Muscle of leg (tissue), 11 donors: ENCODE results near the gene NABP2. TPM values are rescaled to one million over a fixed set of nuclear protein-coding genes. Genes with fewer than 3 reads are reported as not detected.

Source experiments
- DNase-seq: peaks from one replicate; pipeline ENCODE4 v3.0.0; 2013
- H3K27ac ChIP-seq: one replicate; pipeline ENCODE4 v1.5.1; 2013; ENCODE audit warnings: mild to moderate bottlenecking, low read length, control low read depth
- H3K27me3 ChIP-seq: one replicate; pipeline ENCODE4 v1.6.1; 2013; ENCODE audit warnings: low read length; ENCODE audit not compliant: control insufficient read depth, insufficient read depth
- H3K36me3 ChIP-seq: one replicate; pipeline ENCODE4 v1.6.1; 2013; ENCODE audit warnings: low read length; ENCODE audit not compliant: control insufficient read depth, insufficient read depth
- H3K4me1 ChIP-seq: one replicate; pipeline ENCODE4 v1.6.1; 2013; ENCODE audit warnings: low read length; ENCODE audit not compliant: control insufficient read depth, insufficient read depth
- H3K4me3 ChIP-seq: one replicate; pipeline ENCODE4 v1.5.1; 2013; ENCODE audit warnings: low read length, control low read depth
- H3K9me3 ChIP-seq: replicated peaks from 2 replicates; pipeline ENCODE4 v1.6.1; 2013; ENCODE audit warnings: low read depth, low read length; ENCODE audit not compliant: control insufficient read depth
- WGBS: methylation state at CpG from one replicate; pipeline ENCODE4 v1.1.5; 2013; ENCODE audit warnings: missing lambda C conversion rate; ENCODE audit not compliant: insufficient coverage; 5-methylcytosine and 5-hydroxymethylcytosine counted together
- polyA plus RNA-seq, 8 donors: library from polyadenylated mRNA; unstranded; fragments of 120-200 nt; gene quantifications; one replicate each; pipeline versions ENCODE4 v1.2.1 to v1.2.3, GENCODE V29; 2013; ENCODE audit warnings: inconsistent platforms in 1 of 8, low replicate concordance in 1 of 8; ENCODE audit not compliant: insufficient read length in 8 of 8, insufficient read depth in 1 of 8
- total RNA-seq: library from RNA; stranded (reverse); fragments of 120-200 nt; gene quantifications from one replicate; pipeline ENCODE4 v1.2.4, GENCODE V29; 2013

Gene NABP2
- total and polyA plus RNA-seq, 9 donors = 16.1 to 24.1 (median 20.4) TPM

- no peak overlapping the region for H3K27ac ChIP-seq
- 75% methylated on average over 3 of the region's 9 CpGs for WGBS
- DNase-seq = no peak
- no peaks in the 10 kb centered on the region for H3K9me3 ChIP-seq
- H3K4me1 ChIP-seq = no peaks in the 10 kb centered on the region
- no peak overlapping the region for H3K4me3 ChIP-seq
- H3K27me3 ChIP-seq = no peaks in the 10 kb centered on the region
- peaks cover 81% of the 10 kb centered on the region for H3K36me3 ChIP-seq
These were observed 17.5 kb downstream of the NABP2 start for GRCh38 chr12:56241424-56242303.

GRCh38 chr12:56242986-56243385, 18.8 kb downstream of the NABP2 start:
- no peak for DNase-seq
- H3K27me3 ChIP-seq = no peaks in the 10 kb centered on the region
- 85% methylated on average over 8 of the region's 13 CpGs for WGBS
- no peaks in the 10 kb centered on the region for H3K4me1 ChIP-seq
- no peaks in the 10 kb centered on the region for H3K9me3 ChIP-seq
- no peak overlapping the region for H3K27ac ChIP-seq
- peaks cover 86% of the 10 kb centered on the region for H3K36me3 ChIP-seq
- no peak overlapping the region for H3K4me3 ChIP-seq

- Histone ChIP-seq H3K4me1 (no peaks in the 10 kb centered on the region), H3K9me3 (no peaks in the 10 kb centered on the region), H3K4me3 (no peak overlapping the region), H3K27me3 (no peaks in the 10 kb centered on the region), H3K27ac (no peak overlapping the region), H3K36me3 (peaks cover 92% of the 10 kb centered on the region)
- no peak for DNase-seq
- no CpG with 5 or more reads among the region's 3 CpGs for WGBS
These were observed 19.6 kb downstream of the NABP2 start for GRCh38 chr12:56243731-56244181.

- Histone ChIP-seq H3K27ac (no peak overlapping the region), H3K9me3 (no peaks in the 10 kb centered on the region), H3K36me3 (peaks cover 92% of the 10 kb centered on the region), H3K4me1 (no peaks in the 10 kb centered on the region), H3K27me3 (no peaks in the 10 kb centered on the region), H3K4me3 (no peak overlapping the region)
- no peak for DNase-seq
- 96% methylated on average over 11 of the region's 14 CpGs for WGBS
These were observed 20.4 kb downstream of the NABP2 start for GRCh38 chr12:56244494-56244893.

GRCh38 chr12:56247923-56248322, 23.8 kb downstream of the NABP2 start:
- no peaks in the 10 kb centered on the region for H3K4me1 ChIP-seq
- H3K27me3 ChIP-seq = no peaks in the 10 kb centered on the region
- peaks cover 89% of the 10 kb centered on the region for H3K36me3 ChIP-seq
- 91% methylated on average over 16 of the region's 16 CpGs for WGBS
- no peak overlapping the region for H3K27ac ChIP-seq
- no peaks in the 10 kb centered on the region for H3K9me3 ChIP-seq
- DNase-seq = no peak
- no peak overlapping the region for H3K4me3 ChIP-seq

GRCh38 chr12:56248711-56249110, 24.6 kb downstream of the NABP2 start:
- 81% methylated on average over 7 of the region's 8 CpGs for WGBS
- no peak overlapping the region for H3K4me3 ChIP-seq
- no peak overlapping the region for H3K27ac ChIP-seq
- H3K4me1 ChIP-seq = no peaks in the 10 kb centered on the region
- no peak for DNase-seq
- peaks cover 89% of the 10 kb centered on the region for H3K36me3 ChIP-seq
- H3K9me3 ChIP-seq = no peaks in the 10 kb centered on the region
- H3K27me3 ChIP-seq = no peaks in the 10 kb centered on the region

- H3K9me3 ChIP-seq = no peaks in the 10 kb centered on the region
- H3K4me1 ChIP-seq = peaks cover 14% of the 10 kb centered on the region
- H3K27me3 ChIP-seq = no peaks in the 10 kb centered on the region
- peaks cover 91% of the 10 kb centered on the region for H3K36me3 ChIP-seq
- no peak overlapping the region for H3K4me3 ChIP-seq
- WGBS = 94% methylated on average over 2 of the region's 3 CpGs
- DNase-seq = no peak
- H3K27ac ChIP-seq = no peak overlapping the region
These were observed 28.5 kb downstream of the NABP2 start for GRCh38 chr12:56252649-56253048.

- Histone ChIP-seq H3K4me3 (no peak overlapping the region), H3K27ac (no peak overlapping the region), H3K27me3 (no peaks in the 10 kb centered on the region), H3K4me1 (peaks cover 14% of the 10 kb centered on the region), H3K36me3 (peaks cover 86% of the 10 kb centered on the region), H3K9me3 (no peaks in the 10 kb centered on the region)
- DNase-seq = no peak
- WGBS = 95% methylated on average over 9 of the region's 11 CpGs
These were observed 28.9 kb downstream of the NABP2 start for GRCh38 chr12:56253091-56253490.

- Histone ChIP-seq H3K27me3 (no peaks in the 10 kb centered on the region), H3K4me3 (no peak overlapping the region), H3K36me3 (peaks cover 63% of the 10 kb centered on the region), H3K9me3 (no peaks in the 10 kb centered on the region), H3K27ac (no peak overlapping the region), H3K4me1 (peaks cover 25% of the 10 kb centered on the region)
- no peak for DNase-seq
- 93% methylated on average over 6 of the region's 7 CpGs for whole genome bisulfite sequencing
These were observed 31.5 kb downstream of the NABP2 start for GRCh38 chr12:56255671-56256070.

- Histone ChIP-seq H3K4me3 (no peak overlapping the region), H3K36me3 (peaks cover 56% of the 10 kb centered on the region), H3K9me3 (no peaks in the 10 kb centered on the region), H3K4me1 (peaks cover 29% of the 10 kb centered on the region), H3K27me3 (no peaks in the 10 kb centered on the region), H3K27ac (no peak overlapping the region)
- no CpG with 5 or more reads among the region's 4 CpGs for WGBS
- DNase-seq = no peak
These were observed 32.3 kb downstream of the NABP2 start for GRCh38 chr12:56256326-56256960.
